ENCODE results near the gene DPF3.

GRCh38 chr14:72730468-72730867 is 163.4 kb downstream of the DPF3 start:
- TF ChIP-seq CTCF (conservative IDR thresholded peaks at IDR 0.05) (no peak), EZH2 (IDR thresholded peaks at IDR 0.05; ENCODE audit: low read depth) (no peak)
